DOHH2 (cell line): Measurements from ENCODE around the gene SDC1.

Experiments used
- EZH2phosphoT487 ChIP-seq: fragments of 200-600 bp; sonication (generic); IDR thresholded peaks from 2 replicates; pipeline ENCODE4 v1.6.1; 2017; ENCODE audit warnings: borderline replicate concordance, mild to moderate bottlenecking, antibody characterized with exemption, low read length, moderate library complexity, mixed read lengths
- TF ChIP-seq, protein P1 (sequence below): fragments of 200-600 bp; sonication (generic); IDR thresholded peaks from one replicate; pipeline ENCODE4 v1.5.1; 2014; ENCODE audit warnings: antibody characterized with exemption, mild to moderate bottlenecking, low read depth, low read length; ENCODE audit not compliant: poor library complexity, severe bottlenecking

DNA sequence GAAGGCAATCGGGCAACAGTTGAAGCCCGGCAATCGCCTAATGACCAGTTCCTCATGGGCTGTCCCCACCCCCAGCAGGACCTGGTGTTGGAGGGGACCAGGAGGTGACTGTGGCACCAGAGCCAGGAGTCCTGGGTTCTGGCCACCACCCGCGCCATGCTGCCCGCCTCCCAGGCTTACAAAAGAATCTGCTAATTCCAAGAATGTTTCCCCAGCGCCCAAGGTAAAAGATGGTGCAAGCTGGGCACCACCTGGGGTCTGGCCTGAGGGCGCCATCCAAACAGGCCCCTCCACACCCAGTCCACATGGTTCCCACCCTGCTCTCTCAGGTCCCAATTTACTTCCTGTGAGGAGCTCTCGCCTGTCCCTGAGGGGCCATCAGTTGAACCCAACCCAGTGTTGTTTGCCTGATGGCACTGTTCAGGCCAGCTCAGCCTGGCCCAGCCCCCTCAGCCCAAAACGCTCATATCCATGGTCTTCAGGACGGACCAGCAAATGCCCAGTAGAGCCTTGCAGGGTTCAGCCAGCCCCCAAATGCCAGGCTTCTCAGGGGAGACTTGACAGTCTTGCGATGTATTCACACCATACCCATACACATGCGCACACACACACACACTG, 5.1 kb downstream of the SDC1 start:
- TF ChIP-seq, protein P1, sequence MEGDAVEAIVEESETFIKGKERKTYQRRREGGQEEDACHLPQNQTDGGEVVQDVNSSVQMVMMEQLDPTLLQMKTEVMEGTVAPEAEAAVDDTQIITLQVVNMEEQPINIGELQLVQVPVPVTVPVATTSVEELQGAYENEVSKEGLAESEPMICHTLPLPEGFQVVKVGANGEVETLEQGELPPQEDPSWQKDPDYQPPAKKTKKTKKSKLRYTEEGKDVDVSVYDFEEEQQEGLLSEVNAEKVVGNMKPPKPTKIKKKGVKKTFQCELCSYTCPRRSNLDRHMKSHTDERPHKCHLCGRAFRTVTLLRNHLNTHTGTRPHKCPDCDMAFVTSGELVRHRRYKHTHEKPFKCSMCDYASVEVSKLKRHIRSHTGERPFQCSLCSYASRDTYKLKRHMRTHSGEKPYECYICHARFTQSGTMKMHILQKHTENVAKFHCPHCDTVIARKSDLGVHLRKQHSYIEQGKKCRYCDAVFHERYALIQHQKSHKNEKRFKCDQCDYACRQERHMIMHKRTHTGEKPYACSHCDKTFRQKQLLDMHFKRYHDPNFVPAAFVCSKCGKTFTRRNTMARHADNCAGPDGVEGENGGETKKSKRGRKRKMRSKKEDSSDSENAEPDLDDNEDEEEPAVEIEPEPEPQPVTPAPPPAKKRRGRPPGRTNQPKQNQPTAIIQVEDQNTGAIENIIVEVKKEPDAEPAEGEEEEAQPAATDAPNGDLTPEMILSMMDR: no peak
- TF ChIP-seq EZH2phosphoT487: no peak
